Measurements from ENCODE around the gene ACKR3.

Gene ACKR3

DNA sequence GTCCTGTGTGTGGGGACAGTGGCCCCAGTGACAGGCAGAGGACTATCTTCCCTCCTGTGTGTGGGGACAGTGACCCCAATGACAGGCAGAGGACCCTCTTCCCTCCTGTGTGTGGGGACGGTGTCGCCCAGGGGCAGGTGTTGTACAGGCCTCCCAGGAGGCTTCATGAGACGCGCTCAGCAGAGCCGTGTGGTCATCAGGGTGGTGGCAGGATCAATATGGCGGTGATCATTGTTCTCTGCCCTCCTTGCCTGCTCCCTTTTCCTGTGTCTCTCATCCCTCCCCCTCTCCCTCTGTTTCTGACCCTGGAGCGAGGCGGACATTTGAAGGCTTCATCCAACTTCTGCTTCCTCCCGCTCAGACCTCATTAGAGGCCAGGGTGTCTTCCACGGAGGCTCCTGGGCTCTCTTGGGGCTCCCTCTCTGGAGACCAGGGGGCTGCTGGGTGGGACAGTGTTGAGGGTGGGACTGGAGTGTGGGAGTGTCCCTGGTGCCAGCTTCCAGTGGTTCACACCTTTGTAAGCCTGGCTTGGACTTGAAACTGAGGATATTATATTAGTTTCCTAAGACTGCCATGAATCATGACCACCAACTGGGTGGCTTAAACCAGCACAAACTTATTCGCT lies 59.5 kb downstream of the ACKR3 start:
- no peak for DNase-seq (ENCODE audit: low read depth in 2 of 2)

DNA sequence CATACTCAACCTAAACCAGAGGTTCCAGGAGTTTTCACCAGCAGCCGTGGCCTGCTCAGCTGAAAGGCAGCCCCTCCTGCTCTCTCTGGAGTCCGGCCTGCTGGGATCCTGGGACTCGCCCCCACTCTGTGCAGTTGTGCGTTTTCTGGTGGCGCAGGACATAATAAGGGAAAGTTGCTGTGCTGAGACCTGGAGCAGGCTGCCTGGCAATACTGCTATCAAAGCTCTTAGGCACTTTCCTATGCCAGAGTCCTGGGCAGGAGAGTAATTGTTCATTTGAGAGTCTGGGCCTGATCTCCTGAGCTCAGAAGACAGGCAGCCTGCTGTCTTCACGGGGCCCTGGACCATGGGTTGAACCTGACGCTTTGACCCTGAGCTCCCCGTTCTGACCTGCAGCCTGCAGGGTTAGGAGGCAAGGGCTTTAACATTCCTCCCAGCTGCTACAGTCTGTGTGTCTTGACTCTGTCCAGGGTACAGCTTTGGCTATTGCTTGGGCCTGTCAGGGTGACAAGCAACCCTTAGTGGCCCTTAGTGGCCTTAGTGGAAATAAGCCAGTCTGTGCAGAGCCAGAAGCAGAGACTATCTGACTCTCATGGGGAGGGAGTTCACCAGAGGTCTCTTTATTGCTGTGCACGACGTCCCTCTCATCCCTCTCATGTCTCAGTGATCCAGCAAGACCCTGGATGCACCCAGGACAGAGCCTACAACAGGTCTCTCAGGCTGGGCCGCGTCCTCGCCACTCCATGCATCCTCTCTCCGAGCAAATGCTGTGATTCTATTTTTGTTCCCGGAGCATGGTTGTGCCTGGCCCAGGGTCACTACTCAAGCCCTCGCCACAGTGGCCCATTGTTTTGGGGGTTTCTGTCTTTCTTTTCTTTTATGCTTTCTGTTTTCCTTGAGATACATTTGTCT lies 60.6 kb downstream of the ACKR3 start:
- no peak for DNase-seq (ENCODE audit: low read depth in 2 of 2)

DNA sequence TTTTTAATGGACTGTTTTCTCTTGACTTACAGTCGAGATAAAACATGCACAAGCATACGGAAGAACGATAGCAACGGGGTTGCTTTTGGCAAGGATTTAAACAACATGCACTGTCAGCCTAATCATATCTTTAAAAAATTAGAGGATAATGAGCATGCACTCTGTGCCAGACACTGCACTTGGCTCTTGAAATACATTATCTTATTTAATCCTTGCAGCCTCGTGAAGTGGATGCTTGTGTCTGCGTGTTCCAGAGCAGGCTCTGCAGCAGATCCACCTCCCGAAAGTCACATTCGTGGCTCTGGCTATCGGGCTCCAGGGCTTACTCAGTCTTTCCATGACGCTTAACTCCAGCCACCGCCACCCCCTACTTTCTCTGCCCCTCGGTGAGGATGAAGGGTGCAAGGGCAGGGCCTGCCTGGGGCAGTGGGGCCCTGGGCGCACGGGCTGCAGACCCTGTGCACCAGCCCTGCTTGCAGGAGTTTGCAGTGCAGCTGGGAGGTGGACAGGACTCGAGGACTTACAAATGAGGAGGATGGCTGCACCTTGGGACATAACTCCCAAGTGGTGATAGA lies 61.7 kb downstream of the ACKR3 start:
- no peak for DNase-seq (ENCODE audit: low read depth in 2 of 2)

DNA sequence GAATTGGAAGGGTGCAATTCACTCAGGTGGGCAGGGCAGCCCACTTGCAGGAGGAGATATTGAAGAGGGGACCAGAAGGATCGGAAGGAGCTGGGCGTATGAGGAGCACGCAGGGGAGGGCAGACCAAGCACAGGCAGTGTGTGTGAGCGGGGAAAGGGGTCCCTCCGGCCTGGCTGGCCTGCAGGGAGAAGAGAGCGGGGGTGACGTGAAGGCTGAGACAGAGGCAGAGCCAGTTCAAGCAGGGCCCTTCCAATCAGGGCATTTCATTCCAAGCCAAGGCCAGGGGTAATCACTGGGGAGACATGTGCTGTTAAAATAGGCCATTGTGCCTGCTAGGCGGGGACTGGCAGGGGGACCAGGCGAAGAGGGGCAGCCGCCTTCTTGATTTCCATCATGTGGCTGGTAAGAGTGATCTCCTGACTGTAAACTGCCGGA lies 62.2 kb downstream of the ACKR3 start:
- DNase-seq (ENCODE audit: low read depth in 2 of 2): no peak
